ENCODE measurements around the gene DYNC1LI2.
A peak's percentile ranks its signal among the peaks of the same experiment; 100 is the strongest.

Gene DYNC1LI2

DNA sequence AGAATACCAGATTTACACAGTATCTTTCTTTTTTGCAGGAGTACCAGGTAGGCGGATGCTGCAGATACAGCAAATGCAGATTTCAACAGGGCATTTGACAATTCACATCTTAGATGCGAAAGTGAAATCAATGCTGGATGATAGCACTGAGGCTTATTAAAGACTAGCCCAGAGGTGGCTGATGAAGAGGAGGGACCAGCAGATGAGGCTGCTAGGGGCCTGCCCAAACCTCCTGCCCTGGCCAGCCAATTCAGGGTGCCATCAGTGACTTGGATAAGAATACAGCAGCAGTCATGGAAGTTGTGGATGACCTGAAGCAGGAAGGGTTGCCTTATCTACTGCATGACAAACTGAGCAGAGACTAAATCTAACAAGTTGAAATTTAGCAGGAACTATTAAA lies 1.5 kb upstream of the DYNC1LI2 start:
- Histone ChIP-seq H3K4me1 (ENCODE audit: control insufficient read depth, insufficient read depth, low read length) (peaks cover 6% of the 10 kb centered on the region), H3K9me3 (ENCODE audit: control insufficient read depth, insufficient read depth, low read length) (no peaks in the 10 kb centered on the region), H3K36me3 (ENCODE audit: control insufficient read depth, insufficient read depth, low read length) (peaks cover 6% of the 10 kb centered on the region), H3K27me3 (ENCODE audit: control insufficient read depth, insufficient read depth, low read length) (no peaks in the 10 kb centered on the region), H3K4me3 (ENCODE audit: low read depth, low read length) (no peak overlapping the region), H3K9ac (ENCODE audit: low read depth, low read length) (no peak overlapping the region)

DNA sequence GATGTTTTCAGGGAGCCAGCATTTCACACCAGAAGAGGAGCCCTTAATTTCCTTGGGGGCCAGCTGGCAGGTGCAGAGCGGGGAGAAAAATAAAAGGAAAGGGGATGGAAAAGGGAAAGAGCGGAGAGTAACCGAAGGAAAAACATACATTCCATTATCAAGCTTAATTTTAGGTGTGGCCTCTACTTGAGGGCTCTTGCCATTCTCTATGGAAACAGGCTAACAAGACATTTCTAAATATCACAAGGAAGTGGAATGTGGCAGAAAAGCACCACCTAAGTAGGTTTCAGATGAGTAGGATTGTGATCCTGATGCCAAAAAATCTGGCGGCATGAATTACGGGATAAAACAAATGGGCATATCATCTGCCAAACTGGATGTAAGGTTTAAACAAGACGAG lies 970 bp upstream of the DYNC1LI2 start:
- H3K4me3 ChIP-seq (ENCODE audit: low read depth, low read length), result no peak overlapping the region
- no peak overlapping the region for H3K9ac ChIP-seq (ENCODE audit: low read depth, low read length)
- H3K4me1 ChIP-seq (ENCODE audit: control insufficient read depth, insufficient read depth, low read length), result peaks cover 6% of the 10 kb centered on the region
- H3K27me3 ChIP-seq (ENCODE audit: control insufficient read depth, insufficient read depth, low read length), result no peaks in the 10 kb centered on the region
- H3K36me3 ChIP-seq (ENCODE audit: control insufficient read depth, insufficient read depth, low read length), result peaks cover 8% of the 10 kb centered on the region
- no peaks in the 10 kb centered on the region for H3K9me3 ChIP-seq (ENCODE audit: control insufficient read depth, insufficient read depth, low read length)

DNA sequence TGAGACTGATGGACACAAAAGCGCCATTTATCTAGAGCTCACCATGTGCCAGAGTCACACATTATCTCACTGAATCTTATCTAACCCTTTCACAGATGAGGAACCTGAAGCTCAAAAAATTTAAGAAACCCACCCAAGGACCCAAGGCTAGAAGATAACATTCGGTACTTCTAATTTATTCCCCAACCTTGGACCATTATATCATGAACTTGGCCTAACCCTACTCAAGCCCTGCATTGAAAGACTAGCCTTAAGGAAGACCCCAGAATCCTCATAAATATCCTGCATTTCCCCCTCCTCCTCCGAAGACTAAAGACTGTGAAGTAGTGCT lies 548 bp upstream of the DYNC1LI2 start:
- Histone ChIP-seq H3K27me3 (ENCODE audit: control insufficient read depth, insufficient read depth, low read length) (no peaks in the 10 kb centered on the region), H3K4me3 (ENCODE audit: low read depth, low read length) (peak overlapping the region; percentile 24), H3K36me3 (ENCODE audit: control insufficient read depth, insufficient read depth, low read length) (peaks cover 8% of the 10 kb centered on the region), H3K9ac (ENCODE audit: low read depth, low read length) (no peak overlapping the region), H3K4me1 (ENCODE audit: control insufficient read depth, insufficient read depth, low read length) (peaks cover 6% of the 10 kb centered on the region), H3K9me3 (ENCODE audit: control insufficient read depth, insufficient read depth, low read length) (no peaks in the 10 kb centered on the region)

DNA sequence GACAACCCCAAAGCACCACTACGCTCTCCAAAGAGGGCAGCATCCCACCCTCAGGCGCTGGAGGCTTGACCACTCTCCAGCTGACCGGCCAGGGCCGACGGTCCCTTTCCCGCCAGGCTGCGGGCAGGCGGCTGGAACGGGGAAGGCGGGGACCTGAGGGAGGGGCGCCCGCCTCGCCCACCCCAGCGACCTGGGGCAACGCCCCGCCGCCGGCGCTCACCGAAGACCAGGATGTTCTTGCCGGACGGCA lies 431 bp downstream of the DYNC1LI2 start:
- peaks cover 18% of the 10 kb centered on the region for H3K36me3 ChIP-seq (ENCODE audit: control insufficient read depth, insufficient read depth, low read length)
- H3K4me1 ChIP-seq (ENCODE audit: control insufficient read depth, insufficient read depth, low read length), result peaks cover 6% of the 10 kb centered on the region
- H3K4me3 ChIP-seq (ENCODE audit: low read depth, low read length), result peak overlapping the region; percentile 71
- H3K9ac ChIP-seq (ENCODE audit: low read depth, low read length), result peak overlapping the region; percentile 82
- H3K27me3 ChIP-seq (ENCODE audit: control insufficient read depth, insufficient read depth, low read length), result no peaks in the 10 kb centered on the region
- H3K9me3 ChIP-seq (ENCODE audit: control insufficient read depth, insufficient read depth, low read length), result no peaks in the 10 kb centered on the region

DNA sequence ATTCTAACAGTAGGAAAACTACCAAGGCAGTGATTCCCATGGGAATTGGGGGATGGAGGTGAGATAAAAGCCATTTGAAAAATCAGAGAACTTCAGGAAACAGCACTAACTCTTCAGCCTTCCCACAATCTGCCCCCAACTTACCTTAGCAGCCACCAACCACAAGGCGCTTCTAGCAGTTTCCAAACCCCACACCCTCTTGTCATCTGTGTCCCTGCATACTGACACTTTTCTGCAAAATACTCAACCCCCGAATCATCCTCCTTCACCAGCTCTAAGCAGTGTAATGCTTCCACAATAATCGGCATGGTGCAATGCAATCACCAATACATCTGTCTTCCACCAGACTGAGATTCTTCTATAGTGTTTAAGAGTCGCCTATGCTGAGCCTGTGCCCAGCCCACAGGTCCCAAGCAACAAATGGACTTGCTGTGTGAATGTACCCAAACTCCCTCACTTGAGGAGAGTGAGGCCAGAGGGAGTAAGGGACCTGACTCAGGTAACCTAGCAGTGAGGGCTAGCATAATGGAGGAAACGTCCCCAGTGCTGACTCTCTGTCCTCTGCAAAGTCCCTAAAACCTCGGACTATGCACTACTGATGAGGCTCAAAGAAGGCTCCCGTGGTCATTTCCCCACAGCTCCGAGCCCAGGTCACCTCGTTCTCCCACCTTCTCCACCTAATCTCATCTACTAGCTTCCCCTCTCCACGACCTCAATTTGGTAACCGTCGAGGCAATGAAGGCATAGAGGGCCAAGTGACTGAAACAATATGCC lies 943 bp downstream of the DYNC1LI2 start:
- Histone ChIP-seq H3K9me3 (ENCODE audit: control insufficient read depth, insufficient read depth, low read length) (no peaks in the 10 kb centered on the region), H3K4me1 (ENCODE audit: control insufficient read depth, insufficient read depth, low read length) (peaks cover 6% of the 10 kb centered on the region), H3K27me3 (ENCODE audit: control insufficient read depth, insufficient read depth, low read length) (no peaks in the 10 kb centered on the region), H3K36me3 (ENCODE audit: control insufficient read depth, insufficient read depth, low read length) (peaks cover 18% of the 10 kb centered on the region), H3K9ac (ENCODE audit: low read depth, low read length) (peak overlapping the region; percentile 82), H3K4me3 (ENCODE audit: low read depth, low read length) (peak overlapping the region; percentile 71)

DNA sequence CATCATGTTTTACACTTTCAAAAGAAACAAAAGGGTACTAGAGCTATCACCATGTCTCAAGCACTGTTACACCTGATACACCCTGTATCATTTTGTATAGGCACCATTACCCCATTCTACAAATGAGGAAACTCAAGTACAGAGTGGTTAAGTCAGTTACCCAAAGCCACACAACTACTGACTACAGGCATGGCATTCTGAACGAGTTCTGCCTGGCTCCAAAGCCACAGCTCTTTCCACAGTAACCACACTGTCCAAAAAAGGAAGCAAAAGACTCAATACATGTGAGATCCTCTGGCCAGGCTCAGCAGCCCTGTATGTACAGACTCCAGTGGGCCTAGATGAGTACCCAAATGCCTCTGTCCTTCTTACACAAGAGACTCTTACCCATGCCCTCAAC lies 4.7 kb downstream of the DYNC1LI2 start:
- Histone ChIP-seq H3K9ac (ENCODE audit: low read depth, low read length) (peak overlapping the region; percentile 37), H3K36me3 (ENCODE audit: control insufficient read depth, insufficient read depth, low read length) (peaks cover 39% of the 10 kb centered on the region), H3K9me3 (ENCODE audit: control insufficient read depth, insufficient read depth, low read length) (no peaks in the 10 kb centered on the region), H3K4me1 (ENCODE audit: control insufficient read depth, insufficient read depth, low read length) (peaks cover 6% of the 10 kb centered on the region), H3K27me3 (ENCODE audit: control insufficient read depth, insufficient read depth, low read length) (no peaks in the 10 kb centered on the region), H3K4me3 (ENCODE audit: low read depth, low read length) (no peak overlapping the region)

DNA sequence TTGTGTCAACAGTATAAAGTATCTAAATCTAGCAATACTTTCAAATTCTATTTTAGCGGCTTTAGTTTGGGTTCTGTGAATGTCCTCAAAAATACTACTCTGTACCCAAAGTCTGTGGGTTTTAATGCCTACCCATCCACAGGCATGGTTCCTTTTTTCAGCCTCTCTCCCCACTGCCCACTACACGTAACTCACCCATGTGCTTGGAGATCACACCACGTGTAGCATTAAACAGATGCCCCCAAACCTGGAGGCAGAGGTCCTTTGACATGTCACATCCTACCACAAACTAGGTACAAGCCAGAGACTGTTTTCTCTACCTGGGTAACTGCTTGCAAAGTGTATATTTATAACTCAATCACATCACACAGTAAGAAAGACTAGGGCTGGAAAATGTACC lies 5.4 kb downstream of the DYNC1LI2 start:
- H3K9me3 ChIP-seq (ENCODE audit: control insufficient read depth, insufficient read depth, low read length), result no peaks in the 10 kb centered on the region
- H3K4me1 ChIP-seq (ENCODE audit: control insufficient read depth, insufficient read depth, low read length), result peaks cover 8% of the 10 kb centered on the region
- H3K36me3 ChIP-seq (ENCODE audit: control insufficient read depth, insufficient read depth, low read length), result peaks cover 45% of the 10 kb centered on the region
- H3K9ac ChIP-seq (ENCODE audit: low read depth, low read length), result no peak overlapping the region
- no peak overlapping the region for H3K4me3 ChIP-seq (ENCODE audit: low read depth, low read length)
- H3K27me3 ChIP-seq (ENCODE audit: control insufficient read depth, insufficient read depth, low read length), result no peaks in the 10 kb centered on the region

DNA sequence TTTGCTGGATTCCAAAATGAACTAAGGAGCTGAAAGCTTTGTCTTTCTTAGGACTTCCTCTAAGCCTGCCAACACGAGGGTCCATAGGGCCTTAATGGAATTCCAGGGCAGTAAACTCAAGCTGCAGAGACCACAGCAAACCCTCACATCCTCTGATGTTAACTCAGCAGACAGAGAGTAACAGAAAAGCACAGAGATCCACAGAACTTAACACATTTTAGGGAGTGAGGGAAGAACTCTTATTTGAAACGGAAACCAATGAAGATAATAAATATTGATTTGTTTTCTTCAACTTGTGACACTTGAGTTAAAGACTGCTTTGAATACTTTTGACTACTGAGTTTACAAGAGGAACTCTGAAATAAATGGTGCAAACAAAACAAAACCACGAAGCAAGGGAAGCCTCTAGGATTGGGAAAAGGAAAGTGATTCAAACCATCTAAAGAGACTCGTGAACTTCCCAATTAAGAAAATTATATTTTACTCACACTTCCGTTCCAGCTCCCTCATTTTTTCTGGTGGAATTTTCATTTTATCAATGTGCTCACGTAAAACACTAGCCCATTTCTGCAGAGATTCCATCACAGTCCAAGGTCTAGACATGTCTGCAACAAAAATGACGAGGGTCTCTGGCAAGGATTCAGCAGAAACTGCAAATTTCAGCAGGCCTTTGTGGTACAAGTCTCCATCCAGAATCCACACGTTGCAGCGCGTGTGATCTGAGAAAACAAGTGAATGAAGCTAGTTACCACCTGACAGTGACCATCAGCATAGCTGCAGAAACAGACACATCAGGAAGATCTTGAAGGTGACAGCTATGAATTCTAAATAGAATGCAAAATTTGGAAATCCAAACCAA lies 9.2 kb downstream of the DYNC1LI2 start:
- Histone ChIP-seq H3K9ac (ENCODE audit: low read depth, low read length) (no peak overlapping the region), H3K9me3 (ENCODE audit: control insufficient read depth, insufficient read depth, low read length) (no peaks in the 10 kb centered on the region), H3K4me3 (ENCODE audit: low read depth, low read length) (no peak overlapping the region), H3K4me1 (ENCODE audit: control insufficient read depth, insufficient read depth, low read length) (peaks cover 8% of the 10 kb centered on the region), H3K27me3 (ENCODE audit: control insufficient read depth, insufficient read depth, low read length) (no peaks in the 10 kb centered on the region), H3K36me3 (ENCODE audit: control insufficient read depth, insufficient read depth, low read length) (peaks cover 40% of the 10 kb centered on the region)

DNA sequence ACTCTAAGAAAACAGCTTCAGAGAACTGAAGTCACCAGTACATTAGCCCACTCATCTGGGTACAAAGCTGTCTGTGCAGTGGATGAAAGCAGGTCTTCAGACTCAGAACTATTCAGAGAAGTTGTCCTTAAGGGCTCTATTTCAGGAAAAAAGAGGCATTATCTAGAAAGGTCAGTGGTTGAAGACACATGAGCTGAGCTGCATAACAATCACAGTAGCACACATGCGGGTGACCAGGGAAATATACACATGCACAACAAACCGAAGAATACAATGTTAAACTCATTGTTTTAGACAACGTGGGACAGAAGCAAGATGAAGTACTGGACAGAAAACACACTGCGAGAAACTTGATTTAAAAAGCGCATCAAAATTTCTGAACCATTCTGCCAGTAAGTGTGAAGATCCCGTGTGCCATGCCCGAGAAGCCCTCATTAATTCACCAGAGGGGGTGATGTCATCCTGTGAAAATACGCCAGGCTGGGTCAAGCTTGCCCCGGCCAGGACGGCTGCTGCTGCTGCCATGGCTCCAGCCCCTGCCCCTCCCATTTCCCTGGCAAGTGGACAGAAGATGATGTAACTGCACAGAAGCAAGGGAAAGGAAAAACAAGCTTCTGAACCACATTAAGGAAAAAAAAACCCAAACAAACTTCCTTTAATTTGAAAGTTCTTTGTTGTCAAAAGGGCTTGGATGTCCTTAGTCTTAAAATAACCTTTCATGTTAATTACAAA lies 10.1 kb downstream of the DYNC1LI2 start:
- Histone ChIP-seq H3K27me3 (ENCODE audit: control insufficient read depth, insufficient read depth, low read length) (no peaks in the 10 kb centered on the region), H3K36me3 (ENCODE audit: control insufficient read depth, insufficient read depth, low read length) (peaks cover 39% of the 10 kb centered on the region), H3K9me3 (ENCODE audit: control insufficient read depth, insufficient read depth, low read length) (no peaks in the 10 kb centered on the region), H3K9ac (ENCODE audit: low read depth, low read length) (no peak overlapping the region), H3K4me1 (ENCODE audit: control insufficient read depth, insufficient read depth, low read length) (peaks cover 8% of the 10 kb centered on the region), H3K4me3 (ENCODE audit: low read depth, low read length) (no peak overlapping the region)

DNA sequence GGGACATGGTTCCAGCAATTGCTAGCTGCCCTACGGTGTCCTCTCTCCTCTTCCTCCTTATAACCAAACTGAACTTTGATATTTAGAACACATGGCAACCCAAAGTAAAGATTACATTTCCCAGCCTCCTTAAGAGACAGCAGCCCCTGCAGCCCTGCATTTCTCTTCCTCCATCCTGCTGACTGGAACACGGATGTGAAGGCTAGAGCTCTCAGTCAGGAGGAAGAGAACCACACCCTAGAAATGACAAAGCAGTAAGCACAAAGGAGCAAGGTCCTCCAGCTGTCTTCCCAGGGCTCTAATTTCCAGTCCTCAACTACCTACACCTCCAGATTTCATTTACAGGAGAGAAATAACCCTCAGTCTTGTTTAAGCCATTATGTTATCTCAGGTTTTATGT lies 10.9 kb downstream of the DYNC1LI2 start:
- Histone ChIP-seq H3K4me3 (ENCODE audit: low read depth, low read length) (no peak overlapping the region), H3K36me3 (ENCODE audit: control insufficient read depth, insufficient read depth, low read length) (peaks cover 38% of the 10 kb centered on the region), H3K27me3 (ENCODE audit: control insufficient read depth, insufficient read depth, low read length) (no peaks in the 10 kb centered on the region), H3K9me3 (ENCODE audit: control insufficient read depth, insufficient read depth, low read length) (no peaks in the 10 kb centered on the region), H3K9ac (ENCODE audit: low read depth, low read length) (no peak overlapping the region), H3K4me1 (ENCODE audit: control insufficient read depth, insufficient read depth, low read length) (peaks cover 8% of the 10 kb centered on the region)

DNA sequence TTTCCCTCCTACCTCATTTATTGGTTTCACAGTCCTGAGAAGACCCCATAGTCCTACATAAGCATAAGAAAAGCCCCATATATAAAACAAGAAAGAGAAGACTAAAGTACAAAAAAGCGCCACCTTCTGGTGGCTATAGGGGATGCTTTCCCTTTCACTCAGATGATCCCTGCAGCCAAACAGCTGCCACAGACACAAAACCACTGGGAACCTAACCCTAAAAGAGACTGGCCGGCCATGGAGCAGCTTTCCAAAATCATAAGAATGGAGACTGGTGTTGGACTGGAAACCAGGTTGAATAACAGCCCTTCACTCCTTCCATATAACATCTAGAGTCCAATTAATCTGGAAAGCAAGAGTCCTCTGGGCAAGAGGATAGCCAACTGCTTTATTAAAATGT lies 11.4 kb downstream of the DYNC1LI2 start:
- H3K36me3 ChIP-seq (ENCODE audit: control insufficient read depth, insufficient read depth, low read length), result peaks cover 41% of the 10 kb centered on the region

DNA sequence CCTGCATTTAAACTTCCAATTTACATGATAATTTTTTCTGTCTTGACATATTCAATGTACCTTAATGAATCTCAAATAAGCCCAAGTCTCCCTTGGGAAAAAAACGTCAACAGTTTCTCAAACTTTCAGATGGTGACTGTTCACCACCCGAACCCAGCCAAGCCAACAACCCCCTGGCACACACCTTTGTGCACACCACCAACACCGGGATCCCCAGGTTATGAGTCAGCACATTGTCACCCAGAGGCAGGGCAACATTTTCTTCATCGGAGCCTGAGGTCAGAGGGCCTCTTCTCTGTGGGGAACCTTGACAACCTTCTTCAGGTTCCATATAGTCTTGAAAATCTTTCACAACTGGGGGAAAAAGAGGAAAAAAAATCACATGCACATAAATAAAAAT lies 15.5 kb downstream of the DYNC1LI2 start:
- Histone ChIP-seq H3K36me3 (ENCODE audit: control insufficient read depth, insufficient read depth, low read length) (peaks cover 40% of the 10 kb centered on the region), H3K9me3 (ENCODE audit: control insufficient read depth, insufficient read depth, low read length) (no peaks in the 10 kb centered on the region), H3K9ac (ENCODE audit: low read depth, low read length) (no peak overlapping the region), H3K27me3 (ENCODE audit: control insufficient read depth, insufficient read depth, low read length) (no peaks in the 10 kb centered on the region), H3K4me1 (ENCODE audit: control insufficient read depth, insufficient read depth, low read length) (peaks cover 5% of the 10 kb centered on the region), H3K4me3 (ENCODE audit: low read depth, low read length) (no peak overlapping the region)

More for the DNA sequence above, 11.4 kb downstream of the DYNC1LI2 start:
- Histone ChIP-seq H3K9me3 (ENCODE audit: control insufficient read depth, insufficient read depth, low read length) (no peaks in the 10 kb centered on the region), H3K4me1 (ENCODE audit: control insufficient read depth, insufficient read depth, low read length) (peaks cover 8% of the 10 kb centered on the region), H3K9ac (ENCODE audit: low read depth, low read length) (no peak overlapping the region), H3K27me3 (ENCODE audit: control insufficient read depth, insufficient read depth, low read length) (no peaks in the 10 kb centered on the region), H3K4me3 (ENCODE audit: low read depth, low read length) (no peak overlapping the region)

All from iPS-15b (cell line).